Tibial nerve (tissue), 4 donors: ENCODE measurements around the gene PRKCSH.

Experiments
- EP300 ChIP-seq, 2 donors: sonication (generic); formaldehyde crosslinking; IDR thresholded peaks; one replicate each; pipeline ENCODE4 v1.6.1; 2017; ENCODE audit warnings: antibody characterized with exemption in 2 of 2, mild to moderate bottlenecking in 1 of 2
- POLR2A ChIP-seq, 2 donors: fragments of 450-650 bp; IDR thresholded peaks; one replicate each; pipeline ENCODE4 v1.6.1; 2017; ENCODE audit warnings: antibody characterized with exemption in 2 of 2, mild to moderate bottlenecking in 2 of 2, moderate library complexity in 2 of 2
- TF ChIP-seq, protein P1 (sequence below), 5 experiments: fragments of 200-600 bp in 3 of 5; fragments of 450-650 bp in 2 of 5; sonication (generic) in 3 of 5; IDR thresholded peaks; one replicate each; pipeline ENCODE4 v1.5.1; 2016 to 2019; ENCODE audit warnings: antibody characterized with exemption in 5 of 5, mild to moderate bottlenecking in 3 of 5, moderate library complexity in 2 of 5

DNA sequence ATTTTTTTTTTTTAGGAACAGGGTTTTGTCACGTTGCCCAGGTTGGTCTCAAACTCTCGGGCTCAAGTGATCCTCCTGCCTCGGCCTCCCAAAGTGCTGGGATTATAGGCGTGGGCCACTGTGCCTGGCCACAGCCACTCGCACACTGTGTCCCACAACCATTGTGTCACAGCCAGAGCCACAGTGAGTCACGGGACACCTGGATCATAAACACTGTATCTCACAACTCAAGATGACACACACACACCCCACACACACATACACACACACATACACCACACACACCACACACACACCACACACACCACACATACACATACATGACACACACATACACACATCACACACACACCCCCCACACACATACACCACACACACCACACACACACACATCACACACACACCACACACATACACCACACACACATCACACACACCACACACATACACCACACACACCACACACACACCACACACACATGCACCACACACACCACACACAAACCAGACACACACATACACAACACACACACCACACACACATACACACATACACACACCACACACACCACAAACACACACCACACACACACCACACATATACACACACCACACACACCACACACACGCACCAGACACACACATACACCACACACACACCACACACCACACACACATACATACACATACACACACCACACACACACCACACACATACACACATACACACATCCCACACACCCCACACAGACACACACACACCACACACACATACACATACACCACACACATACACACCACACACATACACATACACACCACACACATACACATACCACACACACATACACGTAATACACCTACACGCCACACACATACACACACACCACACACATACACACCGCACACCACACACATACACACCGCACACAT is 29.2 kb downstream of the PRKCSH start:
- TF ChIP-seq, protein P1, sequence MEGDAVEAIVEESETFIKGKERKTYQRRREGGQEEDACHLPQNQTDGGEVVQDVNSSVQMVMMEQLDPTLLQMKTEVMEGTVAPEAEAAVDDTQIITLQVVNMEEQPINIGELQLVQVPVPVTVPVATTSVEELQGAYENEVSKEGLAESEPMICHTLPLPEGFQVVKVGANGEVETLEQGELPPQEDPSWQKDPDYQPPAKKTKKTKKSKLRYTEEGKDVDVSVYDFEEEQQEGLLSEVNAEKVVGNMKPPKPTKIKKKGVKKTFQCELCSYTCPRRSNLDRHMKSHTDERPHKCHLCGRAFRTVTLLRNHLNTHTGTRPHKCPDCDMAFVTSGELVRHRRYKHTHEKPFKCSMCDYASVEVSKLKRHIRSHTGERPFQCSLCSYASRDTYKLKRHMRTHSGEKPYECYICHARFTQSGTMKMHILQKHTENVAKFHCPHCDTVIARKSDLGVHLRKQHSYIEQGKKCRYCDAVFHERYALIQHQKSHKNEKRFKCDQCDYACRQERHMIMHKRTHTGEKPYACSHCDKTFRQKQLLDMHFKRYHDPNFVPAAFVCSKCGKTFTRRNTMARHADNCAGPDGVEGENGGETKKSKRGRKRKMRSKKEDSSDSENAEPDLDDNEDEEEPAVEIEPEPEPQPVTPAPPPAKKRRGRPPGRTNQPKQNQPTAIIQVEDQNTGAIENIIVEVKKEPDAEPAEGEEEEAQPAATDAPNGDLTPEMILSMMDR (IDR thresholded peaks at IDR 0.05) = no peak
- no peak for TF ChIP-seq POLR2A (IDR thresholded peaks at IDR 0.05)
- TF ChIP-seq EP300 (IDR thresholded peaks at IDR 0.05) = no peak
